Activated T-cell treated with anti-CD3 and anti-CD28 coated beads for 24 hours (primary cell): ENCODE data around the gene DNM1.

Experiments
- DNase-seq: peaks from one replicate; pipeline ENCODE4 v3.0.0-alpha.2; 2020; ENCODE audit warnings: low read depth

Gene DNM1

DNA sequence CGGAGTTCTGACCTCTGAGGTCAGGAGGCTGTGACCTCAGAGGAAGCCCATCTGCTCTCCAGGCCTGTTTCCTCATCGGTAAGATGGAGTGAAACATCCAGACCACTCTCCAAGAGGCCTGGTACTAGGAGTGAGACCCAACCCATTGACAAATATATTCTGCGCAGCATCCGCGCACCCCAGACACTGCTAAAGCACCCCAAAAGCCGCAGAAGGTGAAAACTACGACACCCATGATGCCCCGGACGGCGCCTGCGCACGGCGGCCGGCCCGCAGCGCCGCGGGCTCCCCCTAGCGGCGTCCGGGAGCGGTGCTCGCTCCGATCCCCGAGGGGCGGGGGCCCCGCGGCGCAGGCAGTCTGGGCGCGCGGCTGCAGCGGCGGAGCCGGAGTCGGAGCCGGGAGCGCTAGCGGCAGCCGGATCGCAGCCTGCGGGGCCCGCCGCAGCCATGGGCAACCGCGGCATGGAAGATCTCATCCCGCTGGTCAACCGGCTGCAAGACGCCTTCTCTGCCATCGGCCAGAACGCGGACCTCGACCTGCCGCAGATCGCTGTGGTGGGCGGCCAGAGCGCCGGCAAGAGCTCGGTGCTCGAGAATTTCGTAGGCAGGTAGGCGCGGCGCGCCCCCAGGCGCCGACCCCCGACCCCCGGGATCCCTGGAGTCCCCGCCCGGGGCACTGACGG is at the start of gene DNM1:
Gene DNM1 (plus strand): TSS at position 356 of the 683 bp plus-strand sequence. CDS start 92 bp downstream, at position 448.
- peak; percentile 61 for DNase-seq

- DNase-seq, result no peak
These were observed 49.1 kb upstream of the DNM1 start for GRCh38 chr9:128153947-128154695.

- DNase-seq, result no peak
These were observed 47.3 kb upstream of the DNM1 start for GRCh38 chr9:128155736-128156500.

- DNase-seq, result peak; percentile 13
These were observed 43.7 kb upstream of the DNM1 start for GRCh38 chr9:128159522-128159783.

- peak; percentile 92 for DNase-seq
These were observed 43.2 kb upstream of the DNM1 start, which contains the start of gene BBLN for GRCh38 chr9:128159784-128160602. TSS of gene BBLN (plus strand) at chr9:128160265. CDS start at chr9:128160408, 143 bp downstream.

DNA sequence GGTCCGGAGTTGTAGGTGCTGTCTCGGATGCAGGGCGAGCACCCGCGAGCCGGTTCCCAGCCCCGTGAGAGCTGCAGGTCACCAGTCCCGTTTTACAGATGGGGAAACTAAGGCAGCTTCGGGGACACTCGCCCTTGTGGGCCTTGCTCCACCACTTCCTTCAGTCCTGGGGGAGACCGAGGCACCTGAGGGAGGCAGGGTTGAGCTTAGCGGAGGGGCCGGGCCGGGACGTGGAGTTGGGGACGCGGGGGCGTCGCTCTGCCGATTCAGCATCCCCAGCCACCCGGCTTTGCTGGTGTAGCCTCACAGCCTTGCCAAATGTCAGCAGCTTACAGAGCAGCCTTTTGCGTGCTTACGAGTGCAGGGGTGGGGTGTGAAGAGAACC is 42.6 kb upstream of the DNM1 start:
- peak; percentile 37 for DNase-seq

DNA sequence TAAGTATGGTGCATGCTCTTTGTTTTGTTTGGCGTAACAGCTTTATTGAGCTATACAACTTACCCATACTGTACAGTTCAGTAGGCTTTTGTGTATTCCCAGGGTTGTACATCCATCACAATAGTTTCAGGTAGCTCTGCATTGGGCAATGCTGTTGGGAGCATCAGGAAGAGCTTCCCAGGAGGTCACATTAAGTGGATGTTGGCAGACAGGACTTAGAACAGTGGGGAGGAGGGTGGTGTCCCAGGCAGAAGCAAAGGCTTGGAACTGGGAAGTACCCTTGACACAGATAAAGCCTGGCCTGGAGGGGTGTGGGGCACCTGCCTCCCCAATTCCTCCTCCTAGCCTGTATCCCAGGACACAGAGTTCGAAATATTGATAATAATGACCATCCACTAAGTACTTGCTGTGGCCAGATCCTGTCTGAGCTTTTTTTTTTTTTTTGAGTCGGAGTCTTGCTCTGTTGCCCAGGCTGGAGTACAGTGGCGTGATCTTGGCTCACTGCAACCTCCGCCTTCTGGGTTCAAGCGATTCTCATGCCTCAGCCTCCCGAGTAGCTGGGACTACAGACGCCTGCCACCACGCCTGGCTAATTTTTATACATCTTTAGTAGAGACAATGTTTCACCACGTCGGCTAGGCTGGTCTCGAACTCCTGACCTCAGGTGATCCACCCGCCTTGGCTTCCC is 41.8 kb upstream of the DNM1 start:
- no peak for DNase-seq

DNA sequence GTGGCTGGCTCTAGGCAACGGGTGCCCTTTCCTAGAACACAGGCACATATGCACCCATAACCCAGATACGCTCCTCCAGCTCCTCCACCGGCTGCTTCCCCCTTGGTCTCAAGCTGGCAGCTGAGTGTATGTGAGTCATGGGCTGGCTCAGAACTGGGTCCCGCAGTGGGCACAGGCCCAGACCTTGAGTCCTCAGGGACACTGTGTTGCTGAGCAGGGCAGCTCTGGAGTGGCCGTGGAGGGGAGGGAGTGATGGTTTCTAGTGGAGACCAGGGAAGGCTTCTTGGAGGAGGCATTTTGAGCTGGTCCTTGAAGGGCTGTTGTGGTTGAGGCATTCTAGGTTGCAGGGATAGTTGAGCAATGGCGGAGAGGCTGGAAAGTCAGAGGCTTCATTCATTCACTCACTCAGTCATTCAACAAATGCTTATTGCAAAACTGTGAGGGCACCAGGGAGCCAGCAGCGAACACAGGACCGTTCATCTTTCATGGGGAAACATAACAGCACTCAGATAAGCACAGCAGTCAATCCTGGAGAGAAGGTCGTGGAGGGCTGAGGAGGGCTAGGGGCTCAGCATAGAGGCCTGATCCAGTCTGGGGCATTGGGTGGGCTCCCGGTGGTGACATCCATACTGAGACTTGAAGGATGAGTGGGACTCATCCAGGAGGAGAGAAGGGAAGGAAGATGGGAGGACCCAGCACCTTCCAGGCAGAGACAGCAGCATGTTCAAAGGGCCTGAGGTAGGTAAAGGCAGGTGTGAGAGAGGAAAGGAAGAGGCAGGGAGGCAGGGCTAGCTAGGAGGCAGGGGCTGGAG is 40.8 kb upstream of the DNM1 start:
- DNase-seq, result no peak

- DNase-seq, result no peak
These were observed 40.1 kb upstream of the DNM1 start for GRCh38 chr9:128163027-128163515.

DNA sequence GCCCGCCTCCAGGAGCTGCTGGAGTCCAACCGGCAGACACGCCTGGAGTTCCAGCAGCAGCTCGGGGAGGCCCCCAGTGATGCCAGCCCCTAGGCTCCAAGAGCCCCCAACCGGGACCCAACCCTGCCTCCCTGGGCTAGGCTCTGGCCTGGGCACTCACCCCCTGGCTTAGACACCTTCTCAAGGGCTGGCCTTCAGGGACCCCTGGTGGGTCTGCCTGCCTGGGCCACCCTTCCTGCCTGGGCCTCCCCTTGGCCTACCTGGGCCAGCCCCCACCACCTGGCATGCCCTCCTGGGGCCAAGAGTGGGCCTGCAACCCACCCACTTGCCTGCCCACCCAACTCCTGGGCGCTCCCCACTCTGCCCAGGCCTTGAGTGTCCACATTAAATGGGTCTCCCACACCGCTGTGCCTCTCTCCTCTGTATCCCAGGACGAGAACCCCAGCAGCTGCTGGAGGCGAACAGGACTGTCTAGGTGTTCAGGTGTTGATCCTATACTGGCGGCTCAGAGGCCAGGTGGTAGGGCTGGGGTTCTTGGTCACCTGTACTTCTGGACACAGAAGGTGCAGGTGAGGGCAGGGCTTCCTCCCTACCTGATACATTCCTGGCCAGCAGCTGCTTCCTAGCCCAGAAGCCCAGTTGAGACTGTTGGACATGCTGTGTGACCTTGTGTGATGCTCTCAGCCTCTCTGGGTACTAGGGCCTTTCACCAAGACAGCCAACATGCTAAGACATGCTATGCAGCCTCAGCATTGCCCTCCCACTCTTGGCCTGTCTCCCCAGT is 39.5 kb upstream of the DNM1 start:
- DNase-seq, result no peak

DNA sequence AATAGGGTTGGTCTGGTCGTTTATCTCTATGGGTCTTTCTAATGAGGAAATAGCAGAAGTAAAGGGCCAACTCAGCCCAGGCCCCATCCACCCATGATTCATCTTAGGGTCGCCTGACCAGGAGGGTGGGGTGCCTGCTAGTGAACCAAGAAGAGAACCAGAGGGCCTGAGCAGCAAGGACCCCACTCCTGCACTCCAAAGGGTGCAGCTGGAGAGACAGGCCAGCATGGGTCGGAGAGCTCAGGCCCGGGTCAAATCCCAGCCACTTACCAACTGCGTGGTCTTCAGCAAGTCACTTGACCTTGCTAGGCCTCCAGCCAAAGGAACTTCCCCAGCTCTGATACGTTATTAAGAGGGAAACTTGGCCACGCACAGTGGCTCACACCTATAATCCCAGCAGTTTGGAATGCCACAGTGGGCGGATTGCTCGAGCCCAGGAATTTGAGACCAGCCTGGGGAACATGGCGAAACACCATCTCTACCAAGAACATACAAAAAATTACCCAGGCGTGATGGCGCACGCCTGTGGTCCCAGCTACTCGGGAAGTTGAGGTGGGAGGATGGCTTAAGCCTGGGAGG is 38.8 kb upstream of the DNM1 start:
- DNase-seq, result no peak

GRCh38 chr9:128166169-128166568 is 37.0 kb upstream of the DNM1 start:
- no peak for DNase-seq

DNA sequence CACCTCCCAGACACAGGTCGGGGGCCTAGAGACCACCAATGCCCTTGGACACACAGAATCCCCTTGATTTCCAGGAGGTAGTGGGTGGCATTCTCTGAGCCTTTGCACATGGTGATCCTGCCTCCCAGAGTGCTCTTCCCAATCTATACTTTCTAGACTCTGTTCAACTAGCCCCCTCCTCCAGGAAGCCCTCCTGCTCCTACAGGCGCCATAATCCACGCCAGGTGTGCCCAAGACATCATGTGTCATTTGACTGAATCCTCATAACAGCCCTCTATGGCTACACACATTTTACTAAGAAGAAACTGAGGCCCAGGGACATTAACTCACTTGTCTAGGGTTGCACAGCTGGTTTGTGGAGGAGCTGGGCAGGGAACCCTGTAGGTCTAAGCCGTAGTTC is 36.0 kb upstream of the DNM1 start:
- no peak for DNase-seq

GRCh38 chr9:128168731-128169308 is 34.4 kb upstream of the DNM1 start:
- DNase-seq, result no peak

- no peak for DNase-seq
These were observed 33.7 kb upstream of the DNM1 start for GRCh38 chr9:128169492-128169891.

- DNase-seq, result no peak
These were observed 33.3 kb upstream of the DNM1 start for GRCh38 chr9:128169925-128170324.

- no peak for DNase-seq
These were observed 29.1 kb upstream of the DNM1 start for GRCh38 chr9:128174062-128174461.

DNA sequence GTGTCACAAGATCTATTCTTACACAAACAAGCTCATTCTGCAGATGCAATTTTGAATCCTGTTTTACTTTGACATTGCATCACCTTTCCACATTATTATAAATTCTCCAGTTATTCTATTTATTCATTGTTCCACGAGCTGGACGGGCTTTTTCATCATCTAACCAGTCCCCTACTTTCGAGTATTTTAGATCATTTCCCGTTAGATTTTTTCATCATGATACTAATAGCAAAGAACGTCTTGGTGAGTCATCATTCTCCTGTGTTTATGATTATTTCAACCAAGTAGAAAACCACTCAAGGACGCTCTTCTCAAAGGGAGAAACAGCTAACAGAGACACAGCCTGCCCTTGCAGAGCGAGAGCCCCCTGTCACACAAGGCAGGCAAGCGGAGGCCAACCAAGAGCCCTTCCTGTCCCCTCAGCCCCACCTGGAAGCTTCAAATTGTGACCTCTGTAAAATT is 28.0 kb upstream of the DNM1 start:
- DNase-seq, result no peak

DNA sequence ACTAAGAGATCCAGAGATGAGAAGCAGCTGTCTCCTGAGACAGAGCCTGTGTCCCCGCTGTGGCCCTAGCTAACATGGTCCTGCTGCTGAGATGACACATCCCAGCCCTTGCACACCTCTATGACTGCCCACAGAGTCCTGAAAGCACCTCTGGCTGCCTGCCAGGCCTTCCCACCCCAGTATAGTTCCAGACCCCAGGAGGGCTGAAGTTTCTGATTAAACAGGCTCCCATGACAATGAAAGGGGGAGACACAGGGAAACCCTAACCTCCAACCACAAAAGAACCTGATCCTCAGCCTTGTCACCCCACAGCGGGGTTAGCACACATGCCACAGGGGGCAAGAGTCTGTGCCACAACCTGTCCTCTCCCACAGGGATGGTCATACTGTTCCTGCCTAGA is 27.5 kb upstream of the DNM1 start:
- no peak for DNase-seq
